EL (cell line): ENCODE data around the gene SCYL2.
"Not testable (repeated sequence)": the region's sequence is repeated elsewhere in the genome, so short reads cannot be mapped to it uniquely, and the experiment has no call there.

Experiments used
- DNase-seq: peaks from one replicate; pipeline ENCODE4 v3.0.0-alpha.2; 2016

The SCYL2 gene, protein sequence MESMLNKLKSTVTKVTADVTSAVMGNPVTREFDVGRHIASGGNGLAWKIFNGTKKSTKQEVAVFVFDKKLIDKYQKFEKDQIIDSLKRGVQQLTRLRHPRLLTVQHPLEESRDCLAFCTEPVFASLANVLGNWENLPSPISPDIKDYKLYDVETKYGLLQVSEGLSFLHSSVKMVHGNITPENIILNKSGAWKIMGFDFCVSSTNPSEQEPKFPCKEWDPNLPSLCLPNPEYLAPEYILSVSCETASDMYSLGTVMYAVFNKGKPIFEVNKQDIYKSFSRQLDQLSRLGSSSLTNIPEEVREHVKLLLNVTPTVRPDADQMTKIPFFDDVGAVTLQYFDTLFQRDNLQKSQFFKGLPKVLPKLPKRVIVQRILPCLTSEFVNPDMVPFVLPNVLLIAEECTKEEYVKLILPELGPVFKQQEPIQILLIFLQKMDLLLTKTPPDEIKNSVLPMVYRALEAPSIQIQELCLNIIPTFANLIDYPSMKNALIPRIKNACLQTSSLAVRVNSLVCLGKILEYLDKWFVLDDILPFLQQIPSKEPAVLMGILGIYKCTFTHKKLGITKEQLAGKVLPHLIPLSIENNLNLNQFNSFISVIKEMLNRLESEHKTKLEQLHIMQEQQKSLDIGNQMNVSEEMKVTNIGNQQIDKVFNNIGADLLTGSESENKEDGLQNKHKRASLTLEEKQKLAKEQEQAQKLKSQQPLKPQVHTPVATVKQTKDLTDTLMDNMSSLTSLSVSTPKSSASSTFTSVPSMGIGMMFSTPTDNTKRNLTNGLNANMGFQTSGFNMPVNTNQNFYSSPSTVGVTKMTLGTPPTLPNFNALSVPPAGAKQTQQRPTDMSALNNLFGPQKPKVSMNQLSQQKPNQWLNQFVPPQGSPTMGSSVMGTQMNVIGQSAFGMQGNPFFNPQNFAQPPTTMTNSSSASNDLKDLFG

GRCh38 chr12:100266835-100267602 lies at the start of gene SCYL2, which contains the start of gene DEPDC4:
TSS of gene SCYL2 (plus strand) at chr12:100267177. CDS start at chr12:100282971, 15,794 bp downstream.
TSS of gene DEPDC4 (minus strand) at chr12:100267079. CDS start at chr12:100267076, 3 bp downstream.
- peak; percentile 98 for DNase-seq

- no peak for DNase-seq
Measured at GRCh38 chr12:100219328-100220109, 47.5 kb upstream of the SCYL2 start.

GRCh38 chr12:100221523-100221922 lies 45.5 kb upstream of the SCYL2 start:
- no peak for DNase-seq

DNA sequence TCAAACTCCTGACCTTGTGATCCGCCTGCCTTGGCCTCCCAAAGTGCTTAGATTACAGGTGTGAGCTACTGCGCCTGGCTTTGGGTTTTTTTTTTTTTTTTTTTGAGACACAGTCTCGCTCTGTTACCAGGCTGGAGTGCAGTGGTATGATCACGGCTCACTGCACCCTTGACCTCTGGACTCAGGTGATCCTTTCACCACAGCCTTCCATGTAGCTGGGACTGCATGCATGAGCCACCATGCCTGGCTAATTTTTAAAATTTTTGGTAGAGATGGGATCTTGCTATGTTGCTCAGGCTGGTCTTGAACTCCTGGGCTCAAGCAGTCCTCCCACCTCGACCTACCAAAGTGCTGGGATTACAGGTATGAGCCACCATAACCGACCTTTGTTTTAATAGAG lies 44.8 kb upstream of the SCYL2 start:
- DNase-seq = not testable (repeated sequence)

DNA sequence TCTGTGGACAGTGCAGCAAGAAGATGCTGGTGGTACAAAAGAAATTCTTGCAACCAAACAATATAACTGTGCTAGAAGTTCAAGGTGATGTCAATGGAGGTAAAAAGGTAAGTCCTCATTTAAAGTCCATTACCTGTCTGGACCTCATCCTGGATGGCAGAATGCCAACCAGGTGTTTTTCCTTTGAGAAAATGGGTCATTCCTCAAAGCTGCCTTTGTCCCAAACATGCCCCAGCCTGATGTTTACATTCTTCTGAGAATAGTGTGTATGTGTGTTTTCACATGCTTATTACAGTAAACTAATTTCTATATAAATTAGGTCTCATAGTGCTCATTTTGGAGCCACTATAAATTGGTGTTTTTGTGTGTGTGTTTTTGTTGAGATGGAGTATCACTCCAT lies 41.5 kb upstream of the SCYL2 start:
- no peak for DNase-seq

GRCh38 chr12:100229036-100229635 lies 37.8 kb upstream of the SCYL2 start:
- DNase-seq = peak; percentile 14

GRCh38 chr12:100229876-100230275 lies 37.1 kb upstream of the SCYL2 start:
- peak; percentile 43 for DNase-seq

GRCh38 chr12:100231873-100232272 lies 35.1 kb upstream of the SCYL2 start:
- DNase-seq = not testable (repeated sequence)

- DNase-seq = peak; percentile 71
Measured at GRCh38 chr12:100234166-100234565, 32.8 kb upstream of the SCYL2 start.

DNA sequence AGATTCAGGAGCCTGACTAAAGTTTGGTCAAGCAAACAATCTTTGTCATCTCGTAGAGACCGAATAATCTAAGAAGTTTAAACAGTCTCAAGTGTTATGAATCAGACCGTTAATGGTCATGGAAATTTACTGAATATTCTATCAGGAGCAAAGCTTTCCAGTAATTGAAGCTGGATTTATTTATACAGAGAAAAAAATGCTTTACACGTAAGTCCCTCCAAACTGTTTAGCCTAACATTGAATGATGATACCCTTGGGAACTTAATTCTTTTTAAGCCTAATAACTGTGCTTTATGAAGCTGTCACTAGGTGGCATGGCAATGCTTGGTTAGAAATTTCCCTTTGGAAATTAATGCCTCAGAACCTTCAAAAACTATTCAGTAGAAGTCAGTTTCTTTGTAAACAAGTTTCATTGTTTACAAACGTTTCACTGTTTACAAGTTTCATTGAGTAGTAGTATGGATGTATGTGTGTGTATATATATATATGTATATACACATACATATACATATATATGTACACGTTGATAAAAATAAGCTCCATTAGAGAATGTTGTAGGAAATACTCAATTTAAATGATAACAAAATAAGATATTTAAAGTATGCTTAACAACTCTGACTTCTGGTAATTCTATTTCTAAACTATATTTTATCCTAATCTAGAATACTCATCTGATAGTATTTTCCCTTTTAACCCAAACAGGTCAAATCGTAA lies 32.2 kb upstream of the SCYL2 start:
- DNase-seq = peak; percentile 54

DNA sequence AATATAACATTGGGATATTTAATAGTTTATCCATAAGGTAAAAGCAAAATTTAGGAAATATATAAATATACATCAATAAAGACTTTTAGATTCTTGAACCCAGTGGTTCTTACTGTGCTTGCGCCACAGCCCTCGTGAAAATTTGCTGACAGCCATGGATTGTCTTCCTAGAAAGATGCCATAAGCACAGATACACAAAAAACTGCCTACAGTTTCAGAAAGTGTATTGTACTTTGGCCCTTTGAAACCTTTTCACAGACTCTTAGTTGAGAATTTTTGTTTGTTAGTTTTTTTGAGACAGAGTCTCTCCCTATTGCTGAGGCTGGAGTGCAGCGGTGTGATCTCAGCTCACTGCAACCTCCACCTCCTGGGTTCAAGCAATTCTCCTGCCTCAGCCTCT lies 28.2 kb upstream of the SCYL2 start:
- no peak for DNase-seq

GRCh38 chr12:100239589-100239988 lies 27.4 kb upstream of the SCYL2 start:
- DNase-seq = no peak

DNA sequence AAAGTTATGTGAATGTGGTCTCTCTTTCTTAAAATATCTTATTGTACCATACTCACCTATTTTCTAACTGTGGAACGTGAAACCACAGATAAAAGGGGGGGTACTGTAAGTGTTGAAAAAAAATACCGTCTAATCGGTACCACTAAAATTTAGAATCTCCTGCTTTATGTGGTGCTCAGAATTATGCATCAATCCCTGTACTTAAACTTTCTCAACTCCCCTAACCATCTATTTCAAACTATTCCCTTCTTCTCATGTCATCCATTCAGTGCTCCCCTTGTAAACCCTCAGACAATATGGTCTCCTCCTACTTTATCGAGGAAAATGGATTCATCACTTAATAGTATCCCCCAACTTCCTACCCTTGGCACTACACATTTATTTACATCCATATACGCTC lies 23.8 kb upstream of the SCYL2 start:
- DNase-seq = no peak

- DNase-seq = no peak
Measured at GRCh38 chr12:100247765-100248164, 19.2 kb upstream of the SCYL2 start.

DNA sequence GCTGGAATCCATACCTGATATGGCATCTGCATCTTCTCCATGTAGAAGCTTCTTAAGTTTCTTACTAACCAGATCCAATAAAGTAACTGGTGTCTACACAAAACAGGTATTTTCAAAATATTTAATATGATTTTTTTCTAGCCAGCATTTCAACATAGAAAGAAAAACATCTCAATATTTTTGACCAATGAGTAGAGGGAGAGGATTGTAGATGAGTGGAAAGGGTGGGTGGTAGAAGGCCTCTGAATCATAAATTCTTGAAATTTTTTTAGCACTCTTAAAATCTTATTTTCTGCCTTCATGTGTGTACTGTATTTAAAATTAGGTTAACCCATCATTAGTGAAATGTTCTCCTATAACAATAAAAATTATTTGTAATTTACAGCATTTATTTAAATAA lies 18.1 kb upstream of the SCYL2 start:
- peak; percentile 56 for DNase-seq

- no peak for DNase-seq
Measured at GRCh38 chr12:100249941-100250340, 17.0 kb upstream of the SCYL2 start.

GRCh38 chr12:100251917-100252316 lies 15.1 kb upstream of the SCYL2 start:
- no peak for DNase-seq

GRCh38 chr12:100253437-100253836 lies 13.5 kb upstream of the SCYL2 start:
- DNase-seq = no peak

GRCh38 chr12:100254876-100255275 lies 12.1 kb upstream of the SCYL2 start:
- peak; percentile 4 for DNase-seq

DNA sequence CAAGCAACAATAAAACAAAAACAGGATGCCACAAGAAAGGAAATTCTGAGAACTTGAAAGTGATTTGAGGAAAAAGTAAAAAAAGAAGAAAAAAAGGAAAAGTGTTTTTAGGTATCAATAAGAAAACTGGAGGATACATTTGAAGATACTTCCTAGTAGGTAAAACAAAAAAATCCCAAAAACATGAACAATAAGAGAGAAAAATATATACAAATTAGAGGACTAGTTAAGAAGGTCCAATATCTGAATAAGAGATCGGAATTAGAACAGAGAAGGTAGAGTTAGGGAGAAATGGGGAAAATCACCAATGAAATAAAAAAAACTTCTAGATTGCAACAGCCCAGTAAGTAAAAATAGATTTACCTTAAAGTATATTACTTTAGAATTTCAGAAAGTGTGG lies 8.8 kb upstream of the SCYL2 start:
- no peak for DNase-seq

DNA sequence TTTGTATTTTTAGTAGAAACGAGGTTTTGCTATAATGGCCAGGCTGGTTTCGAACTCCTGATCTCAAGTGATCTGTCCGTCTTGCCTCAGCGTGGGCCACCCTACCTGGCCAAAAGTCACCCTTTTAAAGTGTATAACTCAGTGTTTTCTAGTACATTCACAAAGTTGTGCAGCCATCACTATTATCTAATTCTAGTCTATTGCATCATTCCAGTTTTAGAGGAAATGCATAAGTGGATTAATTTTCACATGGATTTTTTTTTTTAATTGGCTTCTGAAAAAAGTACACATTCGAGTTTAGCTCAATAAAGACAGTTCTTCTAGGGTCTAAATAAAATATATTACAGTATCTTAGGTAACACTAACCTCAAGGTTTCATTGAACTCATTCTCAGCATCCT lies 3.8 kb upstream of the SCYL2 start:
- DNase-seq = no peak
